Endothelial cell of umbilical vein (primary cell): ENCODE measurements around the gene HTRA1. TPM values are rescaled to one million over a fixed set of nuclear protein-coding genes. Genes with fewer than 3 reads are reported as not detected.

Experiments used
- BruUV-seq: library from RNA; stranded (reverse); fragments of 400-500 nt; replicated peaks from 2 replicates; lab custom pipeline; 2021; lab: Mats Ljungman, UMichigan
- CTCF ChIA-PET: fragments of 300-600, 350-600 bp; sonication (Branson Sonifier 250); formaldehyde crosslinking; loops from one replicate; lab custom pipeline; 2021; ENCODE audit warnings: antibody characterized with exemption, inconsistent platforms; lab: Charles Lee
- POLR2A ChIA-PET: fragments of 300-600, 350-600 bp; sonication (Branson Sonifier 250); formaldehyde crosslinking; loops from one replicate; lab custom pipeline; 2021; ENCODE audit warnings: antibody characterized with exemption, inconsistent platforms; lab: Charles Lee
- DNase-seq: peaks from one replicate; pipeline ENCODE4 v3.0.0-alpha.2; 2011; ENCODE audit warnings: low read depth, low spot score
- FAIRE-seq: peaks from 2 replicates; lab custom pipeline; 2011; peaks lifted over from hg19 to GRCh38; lab: Jason Lieb, UNC
- H2AFZ ChIP-seq: 2 replicates; pipeline ENCODE4 v1.6.0; 2012; ENCODE audit warnings: low read depth, low read length, control low read depth, inconsistent platforms
- H3K27ac ChIP-seq: 2 replicates; pipeline ENCODE4 v1.5.1; 2011; ENCODE audit warnings: low read depth, mild to moderate bottlenecking, control low read depth, low read length, moderate library complexity; ENCODE audit not compliant: insufficient read depth
- H3K27me3 ChIP-seq, 2 experiments: 2 replicates each; pipeline versions ENCODE4 v1.6.0 to v1.6.1; 2011; ENCODE audit warnings: low read length in 2 of 2, mixed read lengths in 1 of 2; ENCODE audit not compliant: control insufficient read depth in 2 of 2, insufficient read depth in 2 of 2
- H3K36me3 ChIP-seq, 2 experiments: 2 replicates in 1 of 2; 3 replicates in 1 of 2; pipeline ENCODE4 v1.5.1; 2011; ENCODE audit warnings: low read length in 2 of 2, mild to moderate bottlenecking in 1 of 2, moderate library complexity in 1 of 2; ENCODE audit not compliant: control insufficient read depth in 2 of 2, insufficient read depth in 2 of 2; ENCODE audit errors: extremely low read depth in 1 of 2
- H3K4me1 ChIP-seq: 3 replicates; pipeline ENCODE4 v1.5.1; 2011; ENCODE audit warnings: mild to moderate bottlenecking, low read length; ENCODE audit not compliant: control insufficient read depth, insufficient read depth; ENCODE audit errors: extremely low read depth
- H3K4me2 ChIP-seq: 2 replicates; pipeline ENCODE4 v1.6.1; 2011; ENCODE audit warnings: low read length, control low read depth, mixed read lengths; ENCODE audit not compliant: insufficient read depth
- H3K4me3 ChIP-seq, 3 experiments: fragments of 200-600 bp in 1 of 3; sonication (generic), shearing (Covaris generic) in 1 of 3; replicated peaks in 1 of 3; 2 replicates each; pipeline ENCODE4 v1.5.1; 2011 to 2016; ENCODE audit warnings: control low read depth in 3 of 3, low read length in 3 of 3, mild to moderate bottlenecking in 2 of 3, inconsistent platforms in 1 of 3, low read depth in 1 of 3, moderate library complexity in 1 of 3; ENCODE audit not compliant: insufficient read depth in 1 of 3
- H3K79me2 ChIP-seq: 2 replicates; pipeline ENCODE4 v1.6.0; 2012; ENCODE audit warnings: low read length, inconsistent platforms; ENCODE audit not compliant: control insufficient read depth, insufficient read depth
- H3K9ac ChIP-seq: replicated peaks from 2 replicates; pipeline ENCODE3; 2011; ENCODE audit warnings: low read length, control low read depth; ENCODE audit not compliant: insufficient read depth; ENCODE audit errors: extremely low read depth
- H3K9me1 ChIP-seq: replicated peaks from 3 replicates; pipeline ENCODE4 v1.6.0; 2011; ENCODE audit warnings: mild to moderate bottlenecking, low read length; ENCODE audit not compliant: control insufficient read depth, insufficient read depth; ENCODE audit errors: extremely low read depth
- H3K9me3 ChIP-seq: replicated peaks from 2 replicates; pipeline ENCODE4 v1.5.1; 2012; ENCODE audit warnings: low read length, inconsistent platforms; ENCODE audit not compliant: control insufficient read depth, insufficient read depth
- H4K20me1 ChIP-seq: replicated peaks from 2 replicates; pipeline ENCODE3; 2011; ENCODE audit warnings: mild to moderate bottlenecking, low read length; ENCODE audit not compliant: control insufficient read depth, insufficient read depth; ENCODE audit errors: extremely low read depth
- EZH2 ChIP-seq: IDR thresholded peaks from 2 replicates; pipeline ENCODE4 v1.6.1; 2012; ENCODE audit warnings: borderline replicate concordance, low read depth, mild to moderate bottlenecking, moderate library complexity, low read length, inconsistent platforms; ENCODE audit not compliant: severe bottlenecking
- FOS ChIP-seq: IDR thresholded peaks from 2 replicates; pipeline ENCODE4 v1.6.1; 2011; ENCODE audit warnings: mild to moderate bottlenecking, low read length, moderate library complexity, borderline replicate concordance; ENCODE audit not compliant: insufficient read depth
- GATA2 ChIP-seq: IDR thresholded peaks from 2 replicates; pipeline ENCODE4 v1.7.0; 2011; ENCODE audit warnings: low read depth, mild to moderate bottlenecking, moderate library complexity, mixed read lengths, low read length; ENCODE audit not compliant: insufficient read length, insufficient read depth
- JUN ChIP-seq: IDR thresholded peaks from 2 replicates; pipeline ENCODE4 v1.6.1; 2011; ENCODE audit warnings: borderline replicate concordance, low read depth; ENCODE audit not compliant: insufficient read length, insufficient read depth
- MYC ChIP-seq: IDR thresholded peaks from one replicate; pipeline ENCODE4 v1.6.1; 2011; ENCODE audit warnings: mild to moderate bottlenecking, low read depth, low read length
- POLR2A ChIP-seq: IDR thresholded peaks from 2 replicates; pipeline ENCODE4 v1.6.1; 2012; ENCODE audit warnings: low read depth, mild to moderate bottlenecking, control low read depth, low read length
- POLR2AphosphoS5 ChIP-seq: IDR thresholded peaks from 2 replicates; pipeline ENCODE4 v1.6.1; 2012; ENCODE audit warnings: low read depth, mild to moderate bottlenecking, control low read depth, low read length, moderate library complexity; ENCODE audit not compliant: insufficient read depth
- dilution Hi-C: fragments of 300-500 bp; cut with MboI; formaldehyde crosslinking; loops from one replicate; pipeline ENCODE4 v1.15.0; 2019; ENCODE audit warnings: low sequenced_read_pairs; ENCODE audit not compliant: extremely low pct_ligation_motif_present
- intact Hi-C: fragments of 100-400 bp; cut with micrococcal nuclease; formaldehyde crosslinking; loops from one replicate; pipeline ENCODE4 v1.10.0; 2022
- polyA plus RNA-seq, 4 experiments: library from polyadenylated mRNA; depleted of rRNA in 3 of 4; stranded (reverse) in 3 of 4; unstranded in 1 of 4; fragments of >200 nt; gene quantifications; 2 replicates each; pipeline versions ENCODE4 v1.2.1 to v1.2.3, GENCODE V29; 2011 to 2012; ENCODE audit warnings: missing spikeins in 1 of 4
- total RNA-seq: library from RNA; stranded (reverse); gene quantifications from 2 replicates; pipeline ENCODE4 v1.2.3, GENCODE V29; 2021
- TF ChIP-seq, protein P1 (sequence below), 2 donors: IDR thresholded peaks; 1 replicate in 1 of 2; 2 replicates in 1 of 2; pipeline ENCODE4 v1.5.1; 2011; ENCODE audit warnings: low read length in 2 of 2, mild to moderate bottlenecking in 2 of 2, moderate library complexity in 2 of 2, control low read depth in 1 of 2, inconsistent platforms in 1 of 2, low read depth in 1 of 2; ENCODE audit not compliant: insufficient read depth in 1 of 2; ENCODE audit errors: extremely low read depth in 1 of 2
- TF ChIP-seq, protein P2 (sequence below): IDR thresholded peaks from 2 replicates; pipeline ENCODE4 v1.6.1; 2011; ENCODE audit not compliant: insufficient read depth, insufficient read length

Gene HTRA1
- total and polyA plus RNA-seq, 2 donors (not counting 3 experiments of a cell fraction or from before 2014, with no cell fraction given): 192 to 270 TPM

- Histone ChIP-seq H3K27me3 (no peaks in the 10 kb centered on the region), H3K4me3 (no peak overlapping the region), H3K9me3 (no peaks in the 10 kb centered on the region), H3K9me1 (no peaks in the 10 kb centered on the region), H3K27ac (no peak overlapping the region), H3K79me2 (no peaks in the 10 kb centered on the region), H2AFZ (no peak overlapping the region), H3K9ac (no peak overlapping the region), H3K36me3 (peaks cover 7 to 22% of the 10 kb centered on the region in 2 experiments), H3K4me1 (no peaks in the 10 kb centered on the region), H4K20me1 (no peaks in the 10 kb centered on the region), H3K4me2 (no peak overlapping the region)
- no peak for DNase-seq
- BruUV-seq: no TSS peak
- ChIA-PET CTCF (no interaction called here), POLR2A (no interaction called here)
- dilution Hi-C loops: no loop called here
- no peak for TF ChIP-seq MYC
- TF ChIP-seq, protein P1, sequence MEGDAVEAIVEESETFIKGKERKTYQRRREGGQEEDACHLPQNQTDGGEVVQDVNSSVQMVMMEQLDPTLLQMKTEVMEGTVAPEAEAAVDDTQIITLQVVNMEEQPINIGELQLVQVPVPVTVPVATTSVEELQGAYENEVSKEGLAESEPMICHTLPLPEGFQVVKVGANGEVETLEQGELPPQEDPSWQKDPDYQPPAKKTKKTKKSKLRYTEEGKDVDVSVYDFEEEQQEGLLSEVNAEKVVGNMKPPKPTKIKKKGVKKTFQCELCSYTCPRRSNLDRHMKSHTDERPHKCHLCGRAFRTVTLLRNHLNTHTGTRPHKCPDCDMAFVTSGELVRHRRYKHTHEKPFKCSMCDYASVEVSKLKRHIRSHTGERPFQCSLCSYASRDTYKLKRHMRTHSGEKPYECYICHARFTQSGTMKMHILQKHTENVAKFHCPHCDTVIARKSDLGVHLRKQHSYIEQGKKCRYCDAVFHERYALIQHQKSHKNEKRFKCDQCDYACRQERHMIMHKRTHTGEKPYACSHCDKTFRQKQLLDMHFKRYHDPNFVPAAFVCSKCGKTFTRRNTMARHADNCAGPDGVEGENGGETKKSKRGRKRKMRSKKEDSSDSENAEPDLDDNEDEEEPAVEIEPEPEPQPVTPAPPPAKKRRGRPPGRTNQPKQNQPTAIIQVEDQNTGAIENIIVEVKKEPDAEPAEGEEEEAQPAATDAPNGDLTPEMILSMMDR (IDR thresholded peaks at IDR 0.05; ENCODE audit: extremely low read depth in 1 of 2, insufficient read depth in 1 of 2, low read depth in 1 of 2, low read length in 2 of 2): no peak
- TF ChIP-seq, protein P2, sequence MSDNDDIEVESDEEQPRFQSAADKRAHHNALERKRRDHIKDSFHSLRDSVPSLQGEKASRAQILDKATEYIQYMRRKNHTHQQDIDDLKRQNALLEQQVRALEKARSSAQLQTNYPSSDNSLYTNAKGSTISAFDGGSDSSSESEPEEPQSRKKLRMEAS: no peak
- no peak for TF ChIP-seq JUN
- TF ChIP-seq POLR2AphosphoS5: no peak
- no peak for TF ChIP-seq EZH2
- TF ChIP-seq FOS: no peak
- TF ChIP-seq POLR2A: no peak
- TF ChIP-seq GATA2: no peak
- no peak for FAIRE-seq
- intact Hi-C loops: no loop called here
Measured at GRCh38 chr10:122420624-122421007, 40.7 kb upstream of the HTRA1 start.
